Natural killer cell (primary cell): ENCODE measurements around the gene PLD4. TPM values are rescaled to one million over a fixed set of nuclear protein-coding genes. Genes with fewer than 3 reads are reported as not detected.

Experiments
- ATAC-seq, 3 donors: fragments of 150-1000 bp in 2 of 3; fragments of 200-7000 bp in 1 of 3; cut with Tn5 transposase; 1 replicate in 1 of 3; 2 replicates in 2 of 3; pipeline ENCODE4 v1.10.0; 2021; ENCODE audit warnings: mild to moderate bottlenecking in 2 of 3, moderate library complexity in 2 of 3
- DNase-seq, 2 donors: peaks; one replicate each; pipeline versions ENCODE4 v3.0.0 to v3.0.0-alpha.2; 2013 to 2021; ENCODE audit warnings: mixed read lengths in 1 of 2
- H3K27ac ChIP-seq: one replicate; pipeline ENCODE4 v1.5.1; 2013; ENCODE audit warnings: mild to moderate bottlenecking, low read length
- H3K27me3 ChIP-seq: one replicate; pipeline ENCODE4 v1.6.1; 2013; ENCODE audit warnings: low read length; ENCODE audit not compliant: control insufficient read depth, insufficient read depth
- H3K36me3 ChIP-seq: one replicate; pipeline ENCODE4 v1.6.1; 2013; ENCODE audit warnings: low read length; ENCODE audit not compliant: control insufficient read depth, insufficient read depth
- H3K4me1 ChIP-seq: one replicate; pipeline ENCODE4 v1.6.1; 2013; ENCODE audit warnings: low read length; ENCODE audit not compliant: control insufficient read depth, insufficient read depth
- H3K4me3 ChIP-seq: one replicate; pipeline ENCODE4 v1.5.1; 2013; ENCODE audit warnings: low read length
- H3K9me3 ChIP-seq: one replicate; pipeline ENCODE4 v1.6.1; 2013; ENCODE audit warnings: low read length; ENCODE audit not compliant: control insufficient read depth, insufficient read depth
- H3K27ac Mint-ChIP-seq, 2 donors: one replicate each; pipeline ENCODE4 v1.8.0; 2022; ENCODE audit warnings: mild to moderate bottlenecking in 2 of 2, mixed read lengths in 2 of 2, moderate library complexity in 1 of 2
- H3K27me3 Mint-ChIP-seq, 2 donors: one replicate each; pipeline ENCODE4 v1.8.0; 2022; ENCODE audit warnings: low read depth in 2 of 2, mixed read lengths in 2 of 2
- H3K36me3 Mint-ChIP-seq: one replicate; pipeline ENCODE4 v1.8.0; 2022; ENCODE audit warnings: mixed read lengths
- H3K4me1 Mint-ChIP-seq, 2 donors: one replicate each; pipeline ENCODE4 v1.8.0; 2022; ENCODE audit warnings: mixed read lengths in 2 of 2
- H3K4me3 Mint-ChIP-seq: one replicate; pipeline ENCODE4 v1.8.0; 2022; ENCODE audit warnings: mild to moderate bottlenecking, moderate library complexity, mixed read lengths
- H3K9me3 Mint-ChIP-seq, 2 donors: one replicate each; pipeline ENCODE4 v1.8.0; 2022; ENCODE audit warnings: mixed read lengths in 2 of 2
- WGBS: methylation state at CpG from one replicate; pipeline ENCODE4 v1.1.7; 2013; ENCODE audit warnings: missing lambda C conversion rate; ENCODE audit not compliant: insufficient coverage; 5-methylcytosine and 5-hydroxymethylcytosine counted together
- intact Hi-C: fragments of 100-400 bp; cut with micrococcal nuclease; formaldehyde crosslinking; loops from one replicate; pipeline ENCODE4 v1.14.2; 2022
- total RNA-seq, 4 donors: library from RNA; stranded (reverse); fragments of 120-200 nt in 1 of 4; gene quantifications; one replicate each; pipeline versions ENCODE4 v1.2.3 to v1.2.4, GENCODE V29; 2013 to 2022
- TF ChIP-seq, protein P1 (sequence below): fragments of 200-600 bp; IDR thresholded peaks from one replicate; pipeline ENCODE4 v1.8.0; 2022; ENCODE audit warnings: antibody characterized with exemption

The PLD4 gene
- total RNA-seq, 3 donors from 2014 or later (not counting 1 experiment from before 2014, with no cell fraction given), result 1.7 to 7.2 (median 2.9) TPM

DNA sequence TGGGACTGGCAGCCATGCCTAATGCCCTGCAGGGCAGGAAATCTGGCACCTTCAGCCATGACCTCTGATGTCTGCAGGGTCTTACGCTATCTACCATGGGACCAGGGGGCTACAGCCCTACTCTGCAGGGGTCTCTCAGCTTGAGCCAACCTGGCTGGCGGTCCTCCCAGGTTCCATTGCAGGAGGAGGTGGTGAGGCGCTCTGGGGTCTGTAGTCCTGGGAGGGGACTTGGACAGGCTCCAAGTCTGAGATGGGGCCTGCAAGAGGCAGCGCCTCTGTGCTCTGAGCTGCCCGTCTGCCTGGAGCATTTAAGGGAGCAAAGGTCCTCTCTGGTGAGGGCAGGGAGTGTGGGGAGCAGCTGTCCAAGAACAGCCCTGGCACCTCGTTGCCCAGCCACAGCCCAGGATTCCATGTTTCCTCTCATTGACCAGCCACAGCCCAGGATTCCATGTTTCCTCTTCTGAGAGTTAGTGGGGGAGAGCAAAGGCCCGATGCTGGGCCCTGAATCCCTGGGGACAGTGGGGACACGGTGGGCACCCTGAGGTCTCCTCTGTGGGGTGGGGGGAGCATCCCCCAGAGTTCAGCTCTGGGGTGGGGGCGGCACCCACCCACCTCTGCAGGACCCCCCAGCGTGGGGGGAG is 655 bp downstream of the PLD4 start:
- Mint-ChIP-seq H3K4me1 (no peaks in the 10 kb centered on the region), H3K4me3 (no peak overlapping the region), H3K27me3 (peaks cover 0 to 6% of the 10 kb centered on the region in 2 donors), H3K27ac (no peak overlapping the region), H3K36me3 (no peaks in the 10 kb centered on the region), H3K9me3 (no peaks in the 10 kb centered on the region)
- 50% methylated on average over 10 of the region's 10 CpGs for WGBS
- no peaks in the 10 kb centered on the region for H3K27me3 ChIP-seq
- H3K9me3 ChIP-seq, result no peaks in the 10 kb centered on the region
- TF ChIP-seq, protein P1, sequence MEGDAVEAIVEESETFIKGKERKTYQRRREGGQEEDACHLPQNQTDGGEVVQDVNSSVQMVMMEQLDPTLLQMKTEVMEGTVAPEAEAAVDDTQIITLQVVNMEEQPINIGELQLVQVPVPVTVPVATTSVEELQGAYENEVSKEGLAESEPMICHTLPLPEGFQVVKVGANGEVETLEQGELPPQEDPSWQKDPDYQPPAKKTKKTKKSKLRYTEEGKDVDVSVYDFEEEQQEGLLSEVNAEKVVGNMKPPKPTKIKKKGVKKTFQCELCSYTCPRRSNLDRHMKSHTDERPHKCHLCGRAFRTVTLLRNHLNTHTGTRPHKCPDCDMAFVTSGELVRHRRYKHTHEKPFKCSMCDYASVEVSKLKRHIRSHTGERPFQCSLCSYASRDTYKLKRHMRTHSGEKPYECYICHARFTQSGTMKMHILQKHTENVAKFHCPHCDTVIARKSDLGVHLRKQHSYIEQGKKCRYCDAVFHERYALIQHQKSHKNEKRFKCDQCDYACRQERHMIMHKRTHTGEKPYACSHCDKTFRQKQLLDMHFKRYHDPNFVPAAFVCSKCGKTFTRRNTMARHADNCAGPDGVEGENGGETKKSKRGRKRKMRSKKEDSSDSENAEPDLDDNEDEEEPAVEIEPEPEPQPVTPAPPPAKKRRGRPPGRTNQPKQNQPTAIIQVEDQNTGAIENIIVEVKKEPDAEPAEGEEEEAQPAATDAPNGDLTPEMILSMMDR, result no peak
- intact Hi-C loops, result no loop called here
- DNase-seq (no peak), ATAC-seq (no peak)
- no peaks in the 10 kb centered on the region for H3K36me3 ChIP-seq
- H3K4me3 ChIP-seq, result peak overlapping the region; percentile 35
- H3K27ac ChIP-seq, result no peak overlapping the region
- peaks cover 47% of the 10 kb centered on the region for H3K4me1 ChIP-seq

DNA sequence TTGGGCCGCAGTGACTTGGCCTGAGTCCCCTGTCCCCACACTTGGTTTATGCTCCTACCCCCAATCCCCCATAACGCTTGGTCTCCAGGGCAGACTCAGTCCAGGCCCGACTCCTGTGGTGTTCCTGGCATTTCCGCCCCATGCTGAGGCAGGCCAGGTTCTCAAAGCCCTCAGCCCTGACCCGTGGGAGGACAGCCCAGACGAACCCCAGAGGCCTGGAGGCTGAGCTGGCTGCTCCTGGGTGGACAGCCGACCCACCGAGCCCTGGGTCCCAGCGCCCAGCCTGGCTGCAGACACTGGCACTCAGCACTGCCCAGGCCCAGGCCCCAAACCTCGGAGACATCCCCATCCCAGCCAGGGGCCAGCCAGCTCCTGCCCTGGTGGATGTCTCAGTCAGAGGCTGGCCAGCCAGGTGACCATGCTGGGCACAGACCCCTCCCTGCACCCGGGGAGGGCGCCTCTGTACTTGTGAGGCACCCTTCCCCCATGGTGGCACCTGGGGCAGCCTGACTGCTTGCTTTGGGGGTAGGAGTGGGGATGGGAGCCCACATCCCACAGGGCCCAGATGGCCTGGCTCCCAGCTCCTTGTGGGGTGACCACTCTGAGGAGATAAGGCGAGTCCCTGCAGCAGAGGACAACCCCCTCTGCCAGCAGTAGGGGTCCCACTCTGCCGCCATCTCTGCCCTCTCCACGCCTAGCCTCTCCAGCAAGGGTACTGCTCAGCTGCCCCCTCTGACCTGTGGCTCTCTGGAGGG is 1.4 kb downstream of the PLD4 start:
- H3K4me3 Mint-ChIP-seq, result no peak overlapping the region
- TF ChIP-seq, protein P1, result no peak
- DNase-seq, result no peak
- no peaks in the 10 kb centered on the region for H3K27me3 ChIP-seq
- H3K27ac Mint-ChIP-seq, result no peak overlapping the region
- intact Hi-C loops, result no loop called here
- no peaks in the 10 kb centered on the region for H3K9me3 ChIP-seq
- no peak for ATAC-seq
- no peaks in the 10 kb centered on the region for H3K36me3 ChIP-seq
- peaks cover 0 to 6% of the 10 kb centered on the region in 2 donors for H3K27me3 Mint-ChIP-seq
- WGBS, result 62% methylated on average over 15 of the region's 15 CpGs
- H3K4me1 Mint-ChIP-seq, result no peaks in the 10 kb centered on the region
- peak overlapping the region; percentile 30 for H3K27ac ChIP-seq
- H3K4me1 ChIP-seq, result peaks cover 47% of the 10 kb centered on the region
- H3K36me3 Mint-ChIP-seq, result no peaks in the 10 kb centered on the region
- peak overlapping the region; percentile 35 for H3K4me3 ChIP-seq
- no peaks in the 10 kb centered on the region for H3K9me3 Mint-ChIP-seq

DNA sequence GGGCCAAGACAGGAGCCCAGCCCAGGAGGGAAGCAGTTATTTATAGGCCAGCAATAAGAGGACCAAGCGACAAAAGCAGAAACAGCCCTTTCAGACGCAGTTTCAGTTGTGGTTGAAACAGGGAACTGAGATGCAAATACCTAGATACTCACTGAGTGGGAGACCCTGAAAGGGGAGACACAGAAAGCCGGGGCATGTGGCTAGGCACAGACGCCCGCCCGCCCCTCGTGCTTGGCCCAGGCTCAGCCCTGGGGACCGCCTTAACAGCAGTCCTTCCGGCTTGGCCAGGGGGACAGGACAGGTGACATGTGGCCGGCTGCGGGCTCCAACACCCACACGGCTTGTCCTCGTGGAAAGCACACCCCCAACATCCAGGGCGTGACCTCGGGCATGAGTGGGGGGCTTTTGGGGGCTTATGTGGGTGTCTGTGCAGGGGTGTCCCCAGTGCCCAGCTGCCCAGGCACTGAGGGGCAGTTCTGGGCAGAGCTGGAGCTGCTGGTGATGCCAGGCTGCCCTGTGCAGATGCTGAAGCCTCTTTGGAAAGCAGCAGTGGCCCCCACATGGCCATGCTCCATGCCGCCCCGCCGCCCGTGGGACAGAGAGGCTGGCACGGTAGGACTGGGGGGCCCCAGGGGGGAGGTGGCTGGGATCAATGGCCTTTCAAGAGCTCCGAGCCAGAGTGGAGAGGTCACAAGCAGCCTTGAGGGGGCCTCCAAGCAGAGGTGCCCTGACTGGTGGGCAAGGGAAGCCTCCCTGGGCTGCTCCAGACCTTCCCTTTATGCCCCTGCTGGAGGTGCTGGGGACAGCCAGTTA is 2.1 kb downstream of the PLD4 start:
- 23% methylated on average over 20 of the region's 21 CpGs for WGBS
- no peaks in the 10 kb centered on the region for H3K4me1 Mint-ChIP-seq
- Histone ChIP-seq H3K4me3 (peak overlapping the region; percentile 35), H3K9me3 (no peaks in the 10 kb centered on the region), H3K36me3 (no peaks in the 10 kb centered on the region), H3K4me1 (peaks cover 47% of the 10 kb centered on the region), H3K27me3 (no peaks in the 10 kb centered on the region), H3K27ac (peak overlapping the region; percentile 30)
- TF ChIP-seq, protein P1, result no peak
- ATAC-seq (no peak), DNase-seq (no peak)
- intact Hi-C loops, result no loop called here
- H3K27ac Mint-ChIP-seq, result no peak overlapping the region
- no peaks in the 10 kb centered on the region for H3K27me3 Mint-ChIP-seq
- no peaks in the 10 kb centered on the region for H3K9me3 Mint-ChIP-seq
- no peak overlapping the region for H3K4me3 Mint-ChIP-seq
- no peaks in the 10 kb centered on the region for H3K36me3 Mint-ChIP-seq
